CD14-positive monocyte (primary cell): ENCODE results near the gene ITPR1. TPM values are rescaled to one million over a fixed set of nuclear protein-coding genes. Genes with fewer than 3 reads are reported as not detected.
A peak's percentile ranks its signal among the peaks of the same experiment; 100 is the strongest.

ENCODE experiments used
- DNase-seq, 3 donors: peaks; one replicate each; pipeline ENCODE4 v3.0.0-alpha.2; 2011 to 2022
- H2AFZ ChIP-seq: 2 replicates; pipeline ENCODE4 v1.6.0; 2012; ENCODE audit warnings: mild to moderate bottlenecking, low read depth, low read length, inconsistent platforms; ENCODE audit not compliant: insufficient read depth, poor library complexity, severe bottlenecking
- H3K27ac ChIP-seq, 2 donors: 1 replicate in 1 of 2; 2 replicates in 1 of 2; pipeline ENCODE4 v1.5.1; 2012 to 2013; ENCODE audit warnings: low read length in 2 of 2, control low read depth in 1 of 2, inconsistent platforms in 1 of 2, low read depth in 1 of 2, mild to moderate bottlenecking in 1 of 2
- H3K27me3 ChIP-seq, 2 donors: one replicate each; pipeline versions ENCODE4 v1.6.0 to v1.6.1; 2011 to 2013; ENCODE audit warnings: low read length in 2 of 2; ENCODE audit not compliant: control insufficient read depth in 2 of 2, insufficient read depth in 2 of 2
- H3K36me3 ChIP-seq, 2 donors: replicated peaks in 1 of 2; 1 replicate in 1 of 2; 2 replicates in 1 of 2; pipeline versions ENCODE4 v1.5.1 to v1.6.1; 2012 to 2013; ENCODE audit warnings: low read length in 2 of 2, control low read depth in 1 of 2, inconsistent platforms in 1 of 2, mild to moderate bottlenecking in 1 of 2; ENCODE audit not compliant: insufficient read depth in 2 of 2, control insufficient read depth in 1 of 2
- H3K4me1 ChIP-seq, 2 donors: 1 replicate in 1 of 2; 2 replicates in 1 of 2; pipeline versions ENCODE4 v1.5.1 to v1.6.1; 2012 to 2013; ENCODE audit warnings: low read length in 2 of 2, control low read depth in 1 of 2, inconsistent platforms in 1 of 2, mild to moderate bottlenecking in 1 of 2, moderate library complexity in 1 of 2; ENCODE audit not compliant: insufficient read depth in 2 of 2, control insufficient read depth in 1 of 2
- H3K4me2 ChIP-seq: replicated peaks from 2 replicates; pipeline ENCODE3; 2012; ENCODE audit warnings: low read length, moderate library complexity, mild to moderate bottlenecking; ENCODE audit not compliant: poor library complexity, severe bottlenecking; ENCODE audit errors: extremely low read depth
- H3K4me3 ChIP-seq, 3 experiments: fragments of 200-600 bp in 1 of 3; sonication (generic) in 1 of 3; replicated peaks in 1 of 3; 1 replicate in 2 of 3; 2 replicates in 1 of 3; pipeline ENCODE4 v1.5.1; 2011 to 2013; ENCODE audit warnings: low read length in 3 of 3, mild to moderate bottlenecking in 3 of 3, control low read depth in 2 of 3, low read depth in 2 of 3, inconsistent platforms in 1 of 3, moderate library complexity in 1 of 3
- H3K79me2 ChIP-seq: 2 replicates; pipeline ENCODE4 v1.6.0; 2012; ENCODE audit warnings: mild to moderate bottlenecking, control low read depth, inconsistent platforms, low read length, moderate library complexity; ENCODE audit not compliant: insufficient read depth
- H3K9ac ChIP-seq: 2 replicates; pipeline ENCODE4 v1.6.0; 2017; ENCODE audit warnings: low read length, mild to moderate bottlenecking; ENCODE audit not compliant: insufficient read depth, poor library complexity, severe bottlenecking
- H3K9me3 ChIP-seq, 2 donors: replicated peaks in 1 of 2; 1 replicate in 1 of 2; 2 replicates in 1 of 2; pipeline versions ENCODE4 v1.5.1 to v1.6.1; 2012 to 2013; ENCODE audit warnings: low read length in 2 of 2, control low read depth in 1 of 2; ENCODE audit not compliant: control insufficient read depth in 1 of 2, insufficient read depth in 1 of 2
- H4K20me1 ChIP-seq: 2 replicates; pipeline ENCODE4 v1.6.0; 2012; ENCODE audit warnings: mild to moderate bottlenecking, low read length, control low read depth, moderate library complexity; ENCODE audit not compliant: insufficient read depth
- H3K27ac Mint-ChIP-seq, 7 donors: one replicate each; pipeline ENCODE4 v1.8.0; 2020; ENCODE audit warnings: mild to moderate bottlenecking in 7 of 7, mixed read lengths in 7 of 7, moderate library complexity in 6 of 7, inconsistent platforms in 2 of 7
- H3K27me3 Mint-ChIP-seq, 3 donors: one replicate each; pipeline ENCODE4 v1.8.0; 2021 to 2022; ENCODE audit warnings: low read depth in 3 of 3, mild to moderate bottlenecking in 3 of 3, mixed read lengths in 3 of 3, moderate library complexity in 3 of 3, inconsistent platforms in 1 of 3
- H3K36me3 Mint-ChIP-seq, 2 donors: one replicate each; pipeline ENCODE4 v1.8.0; 2020; ENCODE audit warnings: mixed read lengths in 2 of 2, inconsistent platforms in 1 of 2, mild to moderate bottlenecking in 1 of 2
- H3K4me1 Mint-ChIP-seq: one replicate; pipeline ENCODE4 v1.8.0; 2020; ENCODE audit warnings: mild to moderate bottlenecking, mixed read lengths
- H3K4me3 Mint-ChIP-seq, 2 donors: one replicate each; pipeline ENCODE4 v1.8.0; 2020; ENCODE audit warnings: mild to moderate bottlenecking in 2 of 2, mixed read lengths in 2 of 2, moderate library complexity in 1 of 2
- H3K9me3 Mint-ChIP-seq, 7 donors: one replicate each; pipeline ENCODE4 v1.8.0; 2020 to 2022; ENCODE audit warnings: mixed read lengths in 7 of 7, mild to moderate bottlenecking in 6 of 7, moderate library complexity in 6 of 7, inconsistent platforms in 2 of 7
- CTCF ChIP-seq: fragments of 200-600 bp; IDR thresholded peaks from one replicate; pipeline ENCODE4 v1.8.0; 2022; ENCODE audit warnings: antibody characterized with exemption, mild to moderate bottlenecking
- WGBS: methylation state at CpG from one replicate; pipeline ENCODE4 v1.1.5; 2013; ENCODE audit warnings: missing lambda C conversion rate; ENCODE audit not compliant: insufficient coverage; 5-methylcytosine and 5-hydroxymethylcytosine counted together
- intact Hi-C, 2 donors: fragments of 100-400 bp; cut with micrococcal nuclease; formaldehyde crosslinking; loops; one replicate each; pipeline versions ENCODE4 v1.15.0 to v1.15.1; 2023
- polyA plus RNA-seq, 3 donors: library from polyadenylated mRNA; depleted of rRNA in 1 of 3; unstranded in 2 of 3; stranded (reverse) in 1 of 3; fragments of 300-500 nt in 2 of 3; fragments of >200 nt in 1 of 3; fragmentation: Illumina TruSeq in 2 of 3; gene quantifications; 1 replicate in 2 of 3; 2 replicates in 1 of 3; pipeline ENCODE4 v1.2.3, GENCODE V29; 2012 to 2021

Gene ITPR1
- polyA plus RNA-seq, 3 donors: 3.2 to 21.1 (median 7.1) TPM

GRCh38 chr3:4719046-4719501 is 225.9 kb downstream of the ITPR1 start:
- intact Hi-C loops: no loop called here
- no peak overlapping the region for H3K27ac Mint-ChIP-seq
- Histone ChIP-seq H3K4me1 (peaks cover 8 to 9% of the 10 kb centered on the region in 2 donors), H3K4me2 (no peak overlapping the region), H3K9me3 (no peaks in the 10 kb centered on the region), H2AFZ (no peak overlapping the region), H3K27ac (no peak overlapping the region), H3K9ac (no peak overlapping the region), H3K36me3 (peaks cover 34 to 69% of the 10 kb centered on the region in 2 donors), H3K27me3 (no peaks in the 10 kb centered on the region), H3K4me3 (no peak overlapping the region), H4K20me1 (no peaks in the 10 kb centered on the region), H3K79me2 (no peaks in the 10 kb centered on the region)
- peaks cover 0 to 1% (median 0%) of the 10 kb centered on the region in 3 donors for H3K27me3 Mint-ChIP-seq
- peaks cover 44 to 63% of the 10 kb centered on the region in 2 donors for H3K36me3 Mint-ChIP-seq
- H3K9me3 Mint-ChIP-seq: peaks cover 0 to 2% (median 0%) of the 10 kb centered on the region in 7 donors
- H3K4me3 Mint-ChIP-seq: no peak overlapping the region
- peaks cover 19% of the 10 kb centered on the region for H3K4me1 Mint-ChIP-seq
- DNase-seq: no peak
- 94% methylated on average over 8 of the region's 8 CpGs for WGBS
- no peak for TF ChIP-seq CTCF

- no peak for DNase-seq
- Histone ChIP-seq H3K27ac (no peak overlapping the region), H3K9ac (no peak overlapping the region), H4K20me1 (no peaks in the 10 kb centered on the region), H3K79me2 (no peaks in the 10 kb centered on the region), H3K4me3 (no peak overlapping the region), H3K4me2 (no peak overlapping the region), H2AFZ (no peak overlapping the region), H3K36me3 (peaks cover 30 to 67% of the 10 kb centered on the region in 2 donors), H3K27me3 (no peaks in the 10 kb centered on the region), H3K9me3 (no peaks in the 10 kb centered on the region), H3K4me1 (peaks cover 13% of the 10 kb centered on the region in 2 donors)
- intact Hi-C loops: no loop called here
- H3K4me1 Mint-ChIP-seq: peaks cover 25% of the 10 kb centered on the region
- no peaks in the 10 kb centered on the region for H3K9me3 Mint-ChIP-seq
- peaks cover 0 to 3% (median 0%) of the 10 kb centered on the region in 3 donors for H3K27me3 Mint-ChIP-seq
- H3K36me3 Mint-ChIP-seq: peaks cover 43 to 62% of the 10 kb centered on the region in 2 donors
- WGBS: 48% methylated on average over 5 of the region's 12 CpGs
- no peak for TF ChIP-seq CTCF
- H3K4me3 Mint-ChIP-seq: no peak overlapping the region
- peak overlapping the region in 1 of 7 donors; percentile 28 for H3K27ac Mint-ChIP-seq
Measured at GRCh38 chr3:4720316-4721075, 227.3 kb downstream of the ITPR1 start.
